Activated CD4-positive, alpha-beta T cell treated with anti-CD3 and anti-CD28 coated beads for 4 hours (primary cell): ENCODE data around the gene MRPS31.
"Not testable (repeated sequence)": the region's sequence is repeated elsewhere in the genome, so short reads cannot be mapped to it uniquely, and the experiment has no call there.

Experiments used
- DNase-seq, 2 donors: peaks; one replicate each; pipeline ENCODE4 v3.0.0-alpha.2; 2020

MRPS31 gene

DNA sequence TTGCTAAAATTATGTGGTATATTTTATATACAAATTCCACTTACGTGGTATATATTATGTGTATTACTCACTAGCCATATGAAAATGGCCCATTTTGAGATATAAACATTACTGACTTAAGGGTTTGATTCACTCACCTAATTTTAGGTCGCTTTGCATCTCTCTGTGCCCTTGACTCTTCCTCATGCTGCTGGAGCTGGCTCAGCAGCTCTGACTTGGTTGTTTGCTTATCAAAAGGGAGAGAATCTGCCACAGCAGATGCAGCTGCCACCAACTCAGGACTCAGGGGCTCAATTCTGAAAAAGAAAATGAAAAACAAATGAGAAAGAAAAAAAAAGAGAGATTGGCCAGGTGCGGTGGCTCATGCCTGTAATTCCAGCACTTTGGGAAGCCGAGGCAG, 12.2 kb downstream of the MRPS31 start:
- DNase-seq: no peak

DNA sequence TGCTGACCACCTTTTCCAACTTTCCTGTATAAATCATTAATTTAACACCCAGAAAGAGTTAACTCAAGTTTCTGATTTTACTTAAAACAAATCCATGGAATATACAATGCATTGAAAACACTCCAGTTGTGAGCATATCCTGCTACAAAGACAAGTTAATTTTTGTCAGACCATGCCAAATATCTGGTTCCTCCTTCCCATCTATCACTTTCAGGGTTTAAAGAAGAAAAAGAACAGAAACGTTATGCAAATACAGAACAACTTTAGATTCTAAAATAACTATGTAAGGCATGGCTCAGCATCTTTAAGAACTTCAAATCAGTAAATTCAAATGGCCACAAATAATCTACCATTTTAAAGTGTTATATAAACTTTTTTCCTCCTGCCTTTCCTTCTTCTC, 14.9 kb downstream of the MRPS31 start:
- no peak for DNase-seq

DNA sequence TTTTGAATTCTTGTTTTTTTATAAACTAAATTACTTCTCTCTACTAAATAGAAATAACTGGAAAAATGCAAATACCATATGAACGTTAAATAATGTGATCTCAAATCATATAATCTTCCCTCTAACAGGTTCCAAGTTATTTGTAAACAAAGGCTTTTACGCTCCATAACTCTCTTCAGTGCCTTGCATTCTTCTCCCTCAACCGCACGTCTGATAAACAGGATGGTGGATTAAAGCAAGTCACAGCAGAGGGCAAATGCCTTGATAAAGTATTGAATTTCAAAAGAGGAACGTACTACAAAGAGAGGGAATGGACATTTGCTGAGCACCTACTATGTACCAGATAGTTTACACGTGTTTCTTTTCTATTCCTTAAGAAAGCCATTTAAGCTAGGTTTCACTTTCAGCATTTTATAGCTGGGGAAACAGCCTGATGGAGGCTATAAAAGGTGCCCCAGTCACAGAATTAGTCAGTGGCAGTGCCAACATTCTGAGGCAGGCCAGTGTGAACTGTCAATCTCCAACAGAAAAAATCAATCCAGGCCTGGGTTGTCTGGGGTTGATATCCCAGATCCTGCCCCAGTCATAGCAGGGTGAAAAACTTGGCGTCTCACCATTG, 15.8 kb downstream of the MRPS31 start:
- no peak for DNase-seq

DNA sequence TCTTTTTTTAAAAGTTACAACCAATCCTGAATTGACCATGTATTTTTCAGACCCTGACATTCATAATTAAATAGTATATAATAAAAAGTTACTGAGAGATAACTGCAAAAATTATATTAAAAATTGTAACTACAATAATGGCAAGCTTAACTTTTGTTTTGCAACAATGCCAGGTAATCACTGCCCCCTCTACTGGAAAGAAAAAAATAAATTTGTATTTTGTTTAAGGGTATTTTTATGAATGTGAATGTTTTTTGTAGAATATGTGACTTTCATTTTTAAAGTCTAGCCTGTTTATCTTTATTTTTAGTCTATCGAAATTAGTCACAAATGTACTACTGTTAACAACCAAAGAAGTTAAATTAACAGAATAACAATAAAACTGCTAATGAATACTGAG, 21.7 kb downstream of the MRPS31 start:
- DNase-seq: no peak

DNA sequence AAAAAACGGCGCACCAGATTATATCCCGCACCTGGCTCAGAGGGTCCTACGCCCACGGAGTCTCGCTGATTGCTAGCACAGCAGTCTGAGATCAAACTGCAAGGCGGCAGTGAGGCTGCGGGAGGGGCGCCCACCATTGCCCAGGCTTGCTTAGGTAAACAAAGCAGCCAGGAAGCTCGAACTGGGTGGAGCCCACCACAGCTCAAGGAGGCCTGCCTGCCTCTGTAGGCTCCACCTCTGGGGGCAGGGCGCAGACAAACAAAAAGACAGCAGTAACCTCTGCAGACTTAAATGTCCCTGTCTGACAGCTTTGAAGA, 35.8 kb downstream of the MRPS31 start:
- not testable (repeated sequence) for DNase-seq

DNA sequence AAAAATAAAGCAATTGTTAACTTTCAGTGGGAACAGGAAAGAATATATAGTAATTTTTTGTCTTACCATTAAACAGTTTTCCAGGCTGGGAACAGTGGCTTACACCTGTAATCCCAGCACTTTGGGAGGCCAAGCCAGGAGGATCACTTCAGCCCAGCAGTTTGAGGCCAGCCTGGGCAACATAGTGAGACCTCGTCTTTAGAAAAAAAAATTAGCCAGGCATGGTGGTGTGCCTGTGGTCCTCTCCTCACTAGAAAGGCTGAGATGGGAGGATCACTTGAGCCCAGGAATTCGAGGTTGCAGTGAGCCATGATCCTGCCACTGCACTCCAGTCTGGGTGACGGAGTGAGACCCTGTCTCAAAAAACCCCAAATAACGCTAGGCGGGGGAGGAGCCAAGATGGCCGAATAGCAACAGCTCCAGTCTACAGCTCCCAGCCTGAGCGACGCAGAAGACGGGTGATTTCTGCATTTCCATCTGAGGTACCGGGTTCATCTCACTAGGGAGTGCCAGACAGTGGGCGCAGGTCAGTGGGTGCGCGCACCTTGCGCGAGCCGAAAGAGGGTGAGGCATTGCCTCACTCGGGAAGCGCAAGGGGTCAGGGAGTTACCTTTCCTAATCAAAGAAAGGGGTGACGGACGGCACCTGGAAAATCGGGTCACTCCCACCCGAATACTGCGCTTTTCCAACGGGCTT, 36.3 kb downstream of the MRPS31 start:
- DNase-seq: not testable (repeated sequence)

DNA sequence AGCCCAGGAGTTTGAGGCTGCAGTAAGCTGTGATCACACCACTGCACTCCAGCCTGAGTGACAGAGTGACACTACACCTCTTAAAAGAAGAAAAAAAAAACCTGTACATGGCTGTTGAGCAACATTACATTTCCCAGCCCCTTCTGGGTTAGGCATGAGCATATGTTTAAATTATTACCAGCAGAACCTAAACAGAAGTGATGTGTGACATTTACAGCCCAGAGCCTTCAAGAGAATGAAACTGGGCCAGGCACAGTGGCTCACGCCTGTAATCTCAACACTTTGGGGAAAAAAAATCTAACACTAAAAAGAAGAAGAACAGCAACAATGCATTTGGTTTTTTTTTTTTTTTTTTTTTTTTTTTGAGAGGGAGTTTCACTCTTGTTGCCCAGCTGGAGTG, 38.3 kb downstream of the MRPS31 start:
- DNase-seq: no peak

DNA sequence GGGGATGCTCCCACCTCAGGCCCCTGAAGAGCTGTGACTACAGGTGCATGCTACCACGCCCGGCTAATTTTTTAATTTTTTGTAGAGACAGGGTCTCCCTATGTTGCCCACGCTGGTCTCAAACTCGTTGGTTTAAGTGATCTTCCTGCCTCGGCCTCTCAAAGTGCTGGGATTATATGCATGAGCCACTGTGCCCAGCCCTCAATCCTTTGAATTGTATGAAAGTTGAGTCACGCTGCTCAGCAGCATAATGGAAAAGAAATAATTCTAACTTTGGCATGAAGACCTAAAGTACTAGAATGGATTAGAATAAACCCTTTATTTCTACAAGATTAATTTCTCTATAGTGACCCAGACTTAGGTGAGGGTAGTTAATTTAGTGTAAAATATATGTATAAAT, 42.4 kb downstream of the MRPS31 start:
- no peak for DNase-seq

DNA sequence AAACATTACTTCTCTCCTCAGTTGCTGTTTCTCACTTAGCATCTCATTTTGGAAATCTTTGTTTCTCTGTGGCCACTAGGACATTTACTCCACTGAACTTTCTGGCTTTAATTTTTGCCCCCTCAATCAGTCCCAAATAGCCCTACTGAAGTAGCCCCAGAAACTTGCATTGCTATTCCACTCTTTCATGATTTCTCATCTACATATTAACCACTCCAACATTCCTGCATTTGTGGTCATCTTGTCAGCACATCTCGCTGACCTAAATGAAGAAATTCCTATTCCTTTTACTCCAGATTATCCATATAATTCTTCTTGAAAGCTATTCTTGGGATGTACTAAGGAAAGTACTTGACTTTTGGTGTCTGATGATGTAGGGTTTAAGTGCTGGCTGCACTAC, 56.6 kb downstream of the MRPS31 start:
- DNase-seq: not testable (repeated sequence)

DNA sequence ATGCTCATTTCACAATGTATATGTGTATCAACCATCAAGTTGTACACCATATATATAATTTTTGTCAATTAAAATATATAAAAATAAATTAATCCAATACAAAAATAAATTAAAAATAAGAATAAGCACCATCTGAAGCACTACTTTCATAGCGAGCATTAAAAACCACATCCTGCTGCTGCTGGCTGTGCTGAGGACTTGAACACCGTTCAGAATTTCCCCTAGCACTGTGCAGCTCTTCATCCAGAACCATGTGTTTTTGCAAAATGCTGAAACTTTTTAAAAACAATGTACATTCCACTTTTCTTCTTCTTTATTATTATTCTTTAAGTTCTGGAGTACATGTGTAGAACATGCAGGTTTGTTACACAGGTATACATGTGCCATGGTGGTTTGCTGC, 64.6 kb downstream of the MRPS31 start:
- DNase-seq: no peak

DNA sequence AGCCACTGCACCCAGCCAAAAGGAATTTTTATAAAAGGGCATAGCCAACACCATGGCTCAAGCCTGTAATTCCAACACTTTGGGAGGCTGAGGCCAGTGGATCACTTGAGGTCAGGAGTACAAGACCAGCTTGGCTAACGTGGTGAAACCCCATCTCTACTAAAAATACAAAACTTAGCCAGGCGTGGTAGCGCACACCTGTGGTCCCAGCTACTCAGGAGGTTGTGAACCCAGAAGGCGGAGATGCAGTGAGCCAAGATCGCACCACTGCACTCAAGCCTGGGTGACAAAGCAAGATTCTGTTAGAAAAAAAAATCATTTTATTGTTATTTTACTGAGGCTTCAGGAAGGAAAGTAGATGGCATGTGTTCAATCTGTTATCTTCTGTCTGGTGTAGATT, 73.3 kb downstream of the MRPS31 start:
- DNase-seq: no peak

DNA sequence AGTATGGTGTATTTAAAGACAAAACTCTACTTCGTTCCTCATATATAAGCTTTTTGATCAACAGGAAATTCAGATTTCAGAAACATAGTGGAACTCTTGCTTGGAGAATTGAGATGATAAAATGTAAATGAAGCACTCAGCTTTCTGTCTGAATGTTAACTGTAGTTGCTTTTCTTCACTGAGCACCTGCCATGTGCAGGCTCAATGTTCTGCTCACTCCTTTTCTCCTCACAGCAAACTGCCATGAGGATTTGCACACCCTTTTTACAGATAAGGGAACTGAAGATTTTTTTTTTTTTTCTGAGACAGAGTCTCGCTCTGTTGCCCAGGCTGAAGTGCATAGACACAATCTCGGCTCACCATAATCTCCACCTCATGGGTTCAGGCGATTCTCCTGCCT, 76.6 kb downstream of the MRPS31 start:
- DNase-seq: no peak

DNA sequence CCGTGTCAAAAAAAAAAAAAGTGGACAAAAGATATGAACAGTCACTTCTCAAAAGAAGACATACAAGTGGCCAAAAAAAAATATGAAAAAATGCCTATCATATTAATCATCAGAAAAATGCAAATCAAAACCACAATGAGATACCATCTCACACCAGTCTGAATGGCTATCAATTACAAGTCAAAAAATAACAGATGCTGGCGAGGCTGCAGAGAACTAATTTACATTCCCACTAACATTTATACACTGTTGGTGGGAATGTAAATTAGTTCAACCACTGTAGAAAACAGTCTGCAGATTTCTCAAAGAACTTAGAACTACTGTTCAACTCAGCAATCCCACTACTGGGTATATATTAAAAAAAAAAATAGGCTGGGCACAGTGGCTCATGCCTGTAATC, 78.0 kb downstream of the MRPS31 start:
- no peak for DNase-seq

DNA sequence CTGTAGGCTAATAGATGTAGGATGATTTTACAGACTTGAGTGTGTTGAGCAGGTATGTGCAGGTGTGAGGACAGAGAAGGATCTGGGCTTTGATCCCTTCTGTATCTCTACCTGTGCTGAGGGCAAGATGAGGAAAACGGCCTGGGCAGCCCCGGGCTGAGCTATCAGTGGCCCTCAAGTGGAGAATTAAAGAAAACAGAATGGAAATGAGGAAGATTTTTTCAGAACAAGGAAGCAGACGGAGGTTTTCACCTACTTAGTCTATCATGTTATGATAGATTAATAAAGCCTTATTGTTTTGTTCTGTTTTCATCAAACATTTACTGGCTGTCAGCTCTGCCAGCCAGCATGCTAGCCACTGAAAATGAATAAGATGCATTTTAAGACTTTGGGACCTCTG, 82.2 kb downstream of the MRPS31 start:
- DNase-seq: no peak

DNA sequence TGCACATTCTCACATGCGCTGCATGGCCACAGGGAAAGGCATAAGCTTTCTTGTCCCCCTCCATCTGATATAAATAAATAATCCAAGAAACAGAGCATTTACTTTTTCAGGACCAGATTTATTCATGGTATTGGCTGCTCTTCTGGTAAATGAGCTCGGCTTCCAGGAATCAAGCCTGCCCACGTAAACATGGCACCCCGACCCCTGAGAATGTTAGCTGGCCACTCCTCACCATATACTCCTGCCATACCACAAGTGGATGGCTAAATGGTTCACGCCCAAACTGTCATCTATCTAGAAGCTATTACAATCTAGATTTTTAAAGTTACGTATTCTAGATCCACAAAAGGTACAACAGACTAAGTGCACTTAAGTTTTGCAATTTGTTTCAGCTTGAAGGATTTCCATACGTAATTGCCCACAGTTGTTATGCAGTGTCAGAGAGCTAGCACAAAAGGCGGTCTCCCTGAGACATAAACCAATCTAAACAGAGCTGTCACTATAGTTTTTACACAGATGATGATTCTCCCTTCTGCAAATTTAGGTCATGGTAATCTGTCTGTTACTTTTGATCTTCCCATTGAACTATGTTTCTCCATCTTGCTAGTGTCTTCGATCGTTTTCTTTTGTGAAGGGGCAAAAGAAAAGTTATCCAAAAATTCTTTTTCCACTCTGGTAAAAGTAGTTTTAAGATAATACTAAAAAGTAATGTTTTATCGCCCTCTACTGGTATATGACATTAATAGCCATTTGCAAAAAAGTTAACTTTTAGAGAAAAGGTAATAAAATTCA, 88.3 kb downstream of the MRPS31 start:
- no peak for DNase-seq

DNA sequence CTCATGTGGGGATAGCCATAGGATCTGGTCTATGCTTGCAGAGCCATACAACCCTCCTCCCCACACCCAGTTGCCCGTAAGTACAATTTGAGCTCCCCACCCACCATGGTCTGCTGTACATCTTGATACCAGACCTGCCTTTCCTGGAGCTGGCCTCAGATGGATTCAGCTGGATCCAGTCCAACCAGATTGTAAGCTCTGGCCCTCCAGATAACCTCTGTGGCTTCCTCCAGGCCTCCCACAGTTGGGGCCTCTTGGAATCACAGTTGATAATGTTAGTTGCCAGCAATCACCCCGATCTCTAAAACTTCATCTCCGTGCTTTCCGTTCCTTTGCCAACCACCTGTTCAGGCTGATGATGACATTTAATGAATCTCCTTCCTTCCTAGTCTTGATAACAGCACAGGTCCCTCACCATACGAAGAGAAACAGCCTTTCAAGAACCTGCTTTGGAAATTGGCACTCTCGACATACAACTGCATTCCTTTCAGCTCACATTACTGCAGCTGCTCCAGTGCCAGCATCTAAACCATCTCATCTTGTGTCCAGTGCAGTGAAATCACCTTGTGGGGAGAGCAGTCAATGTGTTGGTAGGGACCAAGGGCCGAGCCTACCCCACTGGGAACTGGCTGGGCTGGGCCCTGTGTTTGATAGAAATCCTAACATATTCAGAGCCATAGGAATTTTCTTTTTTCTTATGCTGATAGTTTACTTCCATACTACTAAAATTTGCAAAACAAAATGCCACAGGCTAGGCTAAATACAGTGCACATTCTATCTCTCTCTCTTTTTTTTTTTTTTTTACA, 89.4 kb downstream of the MRPS31 start:
- DNase-seq: no peak

DNA sequence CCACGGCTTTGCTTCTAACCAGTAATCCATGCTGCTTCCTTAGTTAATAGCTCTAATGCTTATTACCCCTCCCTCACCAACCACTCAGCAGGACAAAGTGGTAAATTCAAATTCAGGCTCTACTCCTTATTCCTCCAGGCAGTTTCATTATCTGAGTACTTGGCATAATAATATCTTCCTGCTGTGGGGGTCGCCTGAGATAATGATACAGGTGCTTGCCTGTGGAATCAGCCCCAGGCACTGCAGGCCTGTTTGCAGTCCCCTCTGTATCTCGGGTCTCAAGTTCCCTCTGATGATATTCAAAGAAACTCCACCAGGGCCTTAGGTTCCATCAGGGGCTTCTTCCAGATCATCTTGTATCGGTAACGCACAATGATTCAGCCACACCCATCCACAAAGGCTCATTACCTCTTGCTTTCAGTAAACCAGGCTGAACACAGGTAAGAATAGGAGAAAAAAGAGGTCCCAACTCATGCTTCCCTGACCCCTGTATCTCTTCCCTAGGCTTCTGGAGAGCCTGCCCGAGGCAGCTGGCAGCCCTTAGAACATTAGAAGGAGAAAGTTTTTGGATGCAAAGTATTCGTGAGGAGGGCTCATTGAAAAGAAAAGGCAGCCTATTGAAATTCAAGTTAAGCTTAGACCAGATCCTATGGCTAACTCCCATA, 90.2 kb downstream of the MRPS31 start:
- no peak for DNase-seq

DNA sequence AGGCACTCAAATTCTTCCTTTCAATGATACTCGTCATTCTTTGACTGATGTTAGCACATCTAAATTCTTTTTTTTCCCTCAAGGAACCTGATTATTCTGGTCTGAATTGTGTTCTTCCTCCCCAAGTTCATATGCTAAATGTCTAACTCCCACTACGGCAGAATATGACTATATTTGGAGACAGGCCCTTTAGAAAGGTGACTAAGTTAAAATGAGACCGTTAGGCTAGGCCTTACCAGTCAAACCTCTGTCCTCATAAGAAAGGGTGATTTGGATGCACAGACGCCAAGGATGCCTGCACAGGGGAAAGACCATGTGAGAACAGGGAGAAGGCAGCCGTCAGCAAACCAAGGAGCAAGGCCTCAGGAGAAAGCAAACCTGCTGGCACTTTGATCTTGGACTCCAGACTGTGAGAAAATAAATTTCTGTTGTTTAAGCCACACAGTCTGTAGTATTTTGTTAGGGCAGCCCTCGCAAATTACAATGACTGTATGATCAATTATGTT, 91.5 kb downstream of the MRPS31 start:
- DNase-seq: no peak
